Measurements from ENCODE around the gene CRB3.

GRCh38 chr19:6433165-6433564 lies 30.9 kb upstream of the CRB3 start:
- no peak for TF ChIP-seq CTCF (IDR thresholded peaks at IDR 0.05; ENCODE audit: insufficient read depth, low read length)
- TF ChIP-seq POLR2AphosphoS5 (IDR thresholded peaks at IDR 0.05; ENCODE audit: low read depth) = no peak
- TF ChIP-seq, protein P1, sequence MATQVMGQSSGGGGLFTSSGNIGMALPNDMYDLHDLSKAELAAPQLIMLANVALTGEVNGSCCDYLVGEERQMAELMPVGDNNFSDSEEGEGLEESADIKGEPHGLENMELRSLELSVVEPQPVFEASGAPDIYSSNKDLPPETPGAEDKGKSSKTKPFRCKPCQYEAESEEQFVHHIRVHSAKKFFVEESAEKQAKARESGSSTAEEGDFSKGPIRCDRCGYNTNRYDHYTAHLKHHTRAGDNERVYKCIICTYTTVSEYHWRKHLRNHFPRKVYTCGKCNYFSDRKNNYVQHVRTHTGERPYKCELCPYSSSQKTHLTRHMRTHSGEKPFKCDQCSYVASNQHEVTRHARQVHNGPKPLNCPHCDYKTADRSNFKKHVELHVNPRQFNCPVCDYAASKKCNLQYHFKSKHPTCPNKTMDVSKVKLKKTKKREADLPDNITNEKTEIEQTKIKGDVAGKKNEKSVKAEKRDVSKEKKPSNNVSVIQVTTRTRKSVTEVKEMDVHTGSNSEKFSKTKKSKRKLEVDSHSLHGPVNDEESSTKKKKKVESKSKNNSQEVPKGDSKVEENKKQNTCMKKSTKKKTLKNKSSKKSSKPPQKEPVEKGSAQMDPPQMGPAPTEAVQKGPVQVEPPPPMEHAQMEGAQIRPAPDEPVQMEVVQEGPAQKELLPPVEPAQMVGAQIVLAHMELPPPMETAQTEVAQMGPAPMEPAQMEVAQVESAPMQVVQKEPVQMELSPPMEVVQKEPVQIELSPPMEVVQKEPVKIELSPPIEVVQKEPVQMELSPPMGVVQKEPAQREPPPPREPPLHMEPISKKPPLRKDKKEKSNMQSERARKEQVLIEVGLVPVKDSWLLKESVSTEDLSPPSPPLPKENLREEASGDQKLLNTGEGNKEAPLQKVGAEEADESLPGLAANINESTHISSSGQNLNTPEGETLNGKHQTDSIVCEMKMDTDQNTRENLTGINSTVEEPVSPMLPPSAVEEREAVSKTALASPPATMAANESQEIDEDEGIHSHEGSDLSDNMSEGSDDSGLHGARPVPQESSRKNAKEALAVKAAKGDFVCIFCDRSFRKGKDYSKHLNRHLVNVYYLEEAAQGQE (IDR thresholded peaks at IDR 0.05; ENCODE audit: insufficient replicate concordance, low read depth) = no peak
- no peak for TF ChIP-seq SPI1 (IDR thresholded peaks at IDR 0.05; ENCODE audit: borderline replicate concordance, low read depth)
- TF ChIP-seq GABPA (IDR thresholded peaks at IDR 0.05; ENCODE audit: low read depth) = no peak

Data from HL-60 (cell line).